ENCODE data around the gene VIPAS39.

The VIPAS39 gene

DNA sequence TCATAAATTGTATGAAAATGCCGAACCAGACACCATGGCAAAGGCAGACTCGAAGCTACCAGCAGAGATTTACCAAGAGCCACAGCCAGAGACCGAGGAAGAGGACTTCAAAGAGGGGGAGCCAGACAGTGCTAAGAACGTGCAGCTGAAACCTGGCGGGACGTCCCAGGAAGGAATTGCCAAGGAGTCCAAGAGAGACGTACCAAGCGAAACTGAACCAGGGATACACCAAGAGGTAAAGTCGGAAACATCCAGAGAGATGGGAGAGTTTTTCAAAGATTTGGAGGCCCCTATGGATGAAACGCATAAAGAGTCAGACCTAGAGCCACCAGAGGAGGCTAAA is 79.9 kb downstream of the VIPAS39 start:
- Histone ChIP-seq H3K4me3 (ENCODE audit: low read depth, low read length) (peak overlapping the region; percentile 96), H3K4me1 (peaks cover 4% of the 10 kb centered on the region), H2AFZ (peak overlapping the region; percentile 83), H3K27me3 (ENCODE audit: control insufficient read depth, insufficient read depth, low read length) (no peaks in the 10 kb centered on the region), H3K36me3 (ENCODE audit: control insufficient read depth, insufficient read depth, low read length) (no peaks in the 10 kb centered on the region), H3K27ac (peak overlapping the region; percentile 86), H3K9ac (no peak overlapping the region), H3K9me3 (ENCODE audit: control insufficient read depth, low read length) (no peaks in the 10 kb centered on the region), H3K4me2 (ENCODE audit: low read length) (peak overlapping the region; percentile 89), H3K79me2 (peaks cover 22% of the 10 kb centered on the region)
- no peak for TF ChIP-seq CTCF (IDR thresholded peaks at IDR 0.05)

GRCh38 chr14:77376771-77377501 is 80.5 kb downstream of the VIPAS39 start, which contains the start of the genes SAMD15 and TMED8:
SAMD15 (plus strand) TSS chr14:77377379; CDS start chr14:77377419, 40 bp downstream.
TMED8 (minus strand) TSS chr14:77377094; CDS start chr14:77377053, 41 bp downstream.
- Histone ChIP-seq H3K27ac (peak within 1 kb of the TSS; percentile 86), H3K4me3 (ENCODE audit: low read depth, low read length) (peak within 1 kb of the TSS; percentile 96), H3K79me2 (peaks cover 22% of the 10 kb centered on the region), H3K9me3 (ENCODE audit: control insufficient read depth, low read length) (no peaks in the 10 kb centered on the region), H3K27me3 (ENCODE audit: control insufficient read depth, insufficient read depth, low read length) (no peaks in the 10 kb centered on the region), H3K4me1 (peaks cover 4% of the 10 kb centered on the region), H2AFZ (peak within 1 kb of the TSS; percentile 83), H3K4me2 (ENCODE audit: low read length) (peak within 1 kb of the TSS; percentile 89), H3K9ac (peak within 1 kb of the TSS; percentile 51), H3K36me3 (ENCODE audit: control insufficient read depth, insufficient read depth, low read length) (no peaks in the 10 kb centered on the region)
- TF ChIP-seq CTCF (IDR thresholded peaks at IDR 0.05), result peak; percentile 49

All from parathyroid adenoma (tissue), 2 donors.